ENCODE data around the gene VAMP4.

The VAMP4 gene, protein sequence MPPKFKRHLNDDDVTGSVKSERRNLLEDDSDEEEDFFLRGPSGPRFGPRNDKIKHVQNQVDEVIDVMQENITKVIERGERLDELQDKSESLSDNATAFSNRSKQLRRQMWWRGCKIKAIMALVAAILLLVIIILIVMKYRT

DNA sequence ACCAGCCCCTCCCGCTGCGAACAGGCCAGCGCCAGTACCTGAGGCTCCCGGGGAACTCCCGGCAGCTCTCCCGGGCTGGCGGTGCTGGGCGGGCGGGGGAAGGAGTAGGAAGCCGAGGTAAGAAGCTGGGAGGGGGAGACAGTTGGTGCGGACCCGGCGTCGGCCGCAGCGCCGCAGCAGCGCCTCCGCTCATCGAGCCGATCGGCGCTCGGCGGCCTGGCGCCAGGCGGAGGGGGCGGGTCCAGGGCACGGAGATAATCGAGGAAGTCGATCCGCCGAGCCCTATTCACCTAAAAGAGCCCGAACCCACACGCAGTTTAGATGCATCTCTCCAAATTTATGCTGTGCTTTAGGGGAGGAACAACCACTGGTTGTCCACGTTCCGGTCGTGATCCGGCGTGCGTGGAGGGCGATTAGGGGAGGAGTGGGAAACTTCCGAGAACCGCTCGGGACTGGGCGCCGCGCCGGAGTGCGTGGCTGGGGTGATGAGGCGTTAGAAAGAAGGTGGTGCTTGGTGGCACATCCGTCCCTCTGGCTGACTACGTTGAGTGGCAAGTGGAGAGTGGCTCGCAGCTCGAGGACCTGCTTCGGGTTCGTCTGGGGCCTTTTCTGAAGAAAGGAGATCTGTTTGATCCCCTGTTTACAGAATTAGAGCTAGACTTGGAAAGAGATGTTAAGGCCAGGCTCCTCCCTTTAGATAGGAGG is at the start of gene VAMP4:
VAMP4 (minus strand) TSS at position 194 of the 705 bp plus-strand sequence. CDS start 3,651 bp downstream, outside the sequence.
- peak; percentile 89 for DNase-seq

DNA sequence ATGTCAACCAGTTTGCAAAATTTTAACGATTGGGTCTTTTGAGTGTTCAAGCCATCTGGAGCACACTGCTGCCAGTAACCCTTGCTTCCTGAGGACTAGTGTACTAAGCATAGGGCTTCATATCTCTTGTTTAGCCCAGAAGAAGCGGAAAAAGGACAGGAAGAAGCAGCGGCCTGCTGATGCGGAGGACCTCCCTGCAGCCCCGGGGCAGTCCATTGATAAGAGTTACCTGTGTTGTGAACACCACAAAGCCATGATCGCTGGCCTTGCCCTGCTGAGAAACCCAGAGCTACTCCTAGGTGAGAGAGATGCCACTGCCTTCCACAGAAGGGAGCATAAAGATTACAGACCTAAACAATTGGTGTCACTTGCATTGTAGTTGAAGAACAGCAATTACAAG is 48.5 kb upstream of the VAMP4 start:
- no peak for DNase-seq

- DNase-seq = no peak
Measured at GRCh38 chr1:171788696-171789095, 46.8 kb upstream of the VAMP4 start.

- DNase-seq = no peak
Measured at GRCh38 chr1:171787686-171788480, 46.0 kb upstream of the VAMP4 start.

DNA sequence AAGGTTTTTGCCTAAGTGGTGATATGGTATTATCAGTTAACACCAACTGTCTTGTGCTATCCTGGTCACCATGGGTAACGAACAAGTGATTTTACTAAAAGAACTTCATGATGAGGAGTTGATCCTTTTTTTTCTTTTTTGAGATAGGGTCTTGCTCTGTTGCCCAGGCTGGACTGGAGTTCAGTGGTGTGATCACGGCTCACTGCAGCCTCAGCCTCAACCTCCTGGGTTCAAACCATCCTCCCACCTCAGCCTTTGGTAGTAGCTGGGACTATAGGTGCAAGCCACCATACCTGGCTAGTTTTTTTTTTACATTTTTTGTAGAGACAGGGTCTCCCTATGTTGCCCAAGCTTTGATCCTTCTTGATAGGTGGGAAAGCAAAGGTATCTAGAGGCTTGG is 44.7 kb upstream of the VAMP4 start:
- no peak for DNase-seq

DNA sequence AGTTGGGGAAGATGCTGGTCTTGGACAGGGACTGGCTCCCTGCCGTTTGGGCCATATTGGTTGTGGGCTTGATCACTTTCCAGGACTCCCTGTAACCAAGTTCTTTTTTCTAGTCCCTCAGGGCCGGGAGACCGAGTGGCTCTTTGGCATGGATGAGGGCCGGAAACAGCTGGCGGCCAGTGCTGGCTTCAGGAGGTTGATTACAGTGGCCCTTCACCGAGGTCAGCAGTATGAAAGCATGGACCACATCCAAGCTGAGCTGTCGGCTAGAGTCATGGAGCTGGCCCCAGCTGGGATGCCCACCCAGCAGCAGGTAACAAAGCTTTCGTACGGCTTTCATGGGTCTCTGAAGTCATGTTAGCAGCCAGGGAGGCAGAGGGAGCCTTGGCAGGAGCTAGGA is 43.9 kb upstream of the VAMP4 start:
- no peak for DNase-seq

GRCh38 chr1:171784784-171785183 is 42.9 kb upstream of the VAMP4 start:
- no peak for DNase-seq

DNA sequence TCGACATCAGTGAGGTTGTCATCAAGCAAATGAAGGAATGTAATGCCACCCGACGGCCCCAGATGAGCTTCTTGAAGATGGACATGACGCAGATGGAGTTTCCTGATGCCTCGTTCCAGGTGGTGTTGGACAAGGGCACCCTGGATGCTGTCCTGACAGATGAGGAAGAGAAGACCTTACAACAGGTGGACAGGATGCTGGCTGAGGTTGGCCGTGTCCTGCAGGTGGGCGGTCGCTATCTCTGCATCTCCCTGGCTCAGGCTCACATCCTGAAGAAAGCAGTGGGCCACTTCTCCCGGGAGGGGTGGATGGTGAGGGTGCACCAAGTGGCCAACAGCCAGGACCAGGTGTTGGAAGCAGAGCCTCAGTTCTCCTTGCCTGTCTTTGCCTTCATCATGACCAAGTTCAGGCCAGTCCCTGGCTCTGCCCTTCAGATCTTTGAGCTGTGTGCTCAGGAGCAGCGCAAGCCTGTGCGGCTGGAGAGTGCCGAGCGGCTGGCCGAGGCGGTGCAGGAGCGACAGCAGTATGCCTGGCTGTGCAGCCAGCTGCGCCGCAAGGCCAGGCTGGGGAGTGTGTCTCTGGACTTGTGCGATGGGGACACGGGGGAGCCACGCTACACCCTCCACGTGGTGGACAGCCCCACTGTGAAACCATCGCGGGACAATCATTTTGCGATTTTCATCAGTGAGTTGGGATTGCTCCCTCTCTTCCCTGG is 42.1 kb upstream of the VAMP4 start:
- no peak for DNase-seq

GRCh38 chr1:171781176-171781875 is 39.5 kb upstream of the VAMP4 start, which contains the start of gene METTL13:
TSS of gene METTL13 (plus strand) at chr1:171781660. CDS start at chr1:171781968, 308 bp downstream.
- DNase-seq = peak; percentile 99

DNA sequence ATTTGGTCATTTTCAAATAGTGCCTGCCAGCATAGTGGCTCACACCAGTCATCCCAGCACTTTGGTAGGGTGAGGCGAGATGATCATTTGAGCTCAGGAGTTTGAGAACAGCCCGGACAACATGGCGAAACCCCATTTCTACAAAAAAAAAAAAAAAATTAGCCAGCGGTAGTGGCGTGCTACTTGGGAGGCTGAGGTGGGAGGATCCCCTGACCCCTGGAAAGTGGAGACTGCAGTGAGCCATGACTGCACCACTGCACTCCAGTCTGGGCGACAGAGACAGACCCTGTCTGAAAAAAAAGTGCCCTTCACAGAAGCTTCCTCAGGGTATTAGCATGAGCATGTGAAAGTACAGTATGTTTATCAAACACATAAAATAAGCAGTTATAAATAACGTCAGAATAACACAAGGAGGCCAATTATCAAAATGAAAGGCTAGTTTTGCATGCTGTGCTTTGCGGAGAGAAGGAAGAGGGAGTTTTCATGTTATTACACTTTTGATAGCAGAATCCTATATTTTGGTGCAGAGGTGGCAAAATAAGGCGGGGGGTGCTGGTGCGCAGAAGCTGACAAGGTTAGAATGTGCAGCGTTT is 38.8 kb upstream of the VAMP4 start:
- no peak for DNase-seq

DNA sequence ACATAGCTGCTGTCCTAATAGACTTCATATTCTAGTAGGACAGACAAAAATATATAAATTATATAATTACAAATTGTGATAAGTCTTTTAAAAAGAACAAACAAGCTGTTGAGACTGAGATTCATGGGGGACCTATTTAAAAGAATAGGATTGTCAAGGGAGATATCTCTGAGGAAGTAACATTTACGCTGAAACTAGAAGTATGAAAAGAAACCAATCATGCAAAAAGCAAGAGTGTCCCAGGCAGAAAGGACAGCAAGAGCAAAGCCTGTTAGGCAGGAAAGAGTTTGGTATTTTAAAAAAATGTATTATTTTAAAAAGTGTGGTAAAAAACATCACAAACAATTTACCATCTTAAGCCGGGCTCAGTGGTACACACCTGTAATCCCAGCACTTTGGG is 30.4 kb upstream of the VAMP4 start:
- DNase-seq = no peak

GRCh38 chr1:171769754-171770153 is 27.9 kb upstream of the VAMP4 start:
- DNase-seq = no peak

DNA sequence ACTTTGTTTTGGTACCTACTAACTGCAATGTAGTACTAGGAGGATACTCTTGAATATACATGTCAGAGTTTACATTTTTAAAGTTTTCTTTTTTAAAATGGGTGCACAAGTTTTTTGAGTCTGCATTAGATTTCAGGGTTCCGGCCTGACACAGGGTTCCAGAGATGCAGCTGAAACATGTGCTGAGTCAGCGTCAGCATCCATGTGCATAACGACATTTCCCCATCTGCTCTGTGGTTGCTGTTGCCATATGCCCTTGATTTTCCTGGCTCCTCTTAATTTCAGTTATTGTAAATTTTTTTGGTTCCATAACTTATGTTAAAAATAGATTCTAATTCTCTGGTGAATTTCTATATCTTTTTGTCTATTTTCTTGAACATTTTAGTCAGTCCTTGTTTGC is 27.3 kb upstream of the VAMP4 start:
- DNase-seq = no peak

DNA sequence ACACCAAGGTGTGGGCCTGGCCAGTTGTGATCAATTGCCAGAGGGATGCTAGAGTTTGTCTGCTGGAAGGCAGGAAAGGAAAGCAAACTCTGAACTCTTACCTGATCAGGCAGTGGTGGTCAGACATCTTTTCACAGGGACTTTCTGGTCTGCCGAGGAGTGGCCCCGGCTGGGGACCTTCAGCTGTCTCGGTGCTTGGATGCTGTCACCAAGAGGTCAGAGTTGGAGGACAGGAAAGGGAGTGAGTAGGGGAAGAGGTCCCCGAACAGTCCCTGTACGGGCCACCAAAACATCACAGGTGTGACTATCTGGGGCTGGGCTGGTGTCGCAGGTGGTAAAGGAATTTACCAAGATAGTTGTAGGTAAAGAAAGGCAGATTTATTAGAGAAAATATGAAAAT is 21.9 kb upstream of the VAMP4 start:
- DNase-seq = no peak

DNA sequence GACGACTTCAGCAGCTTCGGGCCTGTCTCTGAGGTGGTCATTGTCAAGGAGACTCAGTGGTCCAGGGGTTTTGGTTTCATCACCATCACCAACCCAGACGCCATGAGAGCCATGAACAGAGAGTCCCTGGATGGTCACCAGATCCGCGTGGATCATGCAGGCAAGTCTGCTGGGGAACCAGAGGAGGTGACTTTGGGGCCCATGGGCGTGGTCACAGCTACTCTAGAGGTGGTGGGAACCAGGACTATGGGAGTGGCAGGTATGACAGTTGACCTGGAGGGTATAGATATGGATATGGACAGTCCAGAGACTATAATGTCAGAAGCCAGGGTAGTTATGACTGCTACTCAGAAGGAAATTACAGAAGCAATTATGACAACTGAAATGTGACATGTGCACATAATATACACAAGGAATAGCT is 20.3 kb upstream of the VAMP4 start:
- no peak for DNase-seq

GRCh38 chr1:171758011-171758410 is 16.1 kb upstream of the VAMP4 start:
- DNase-seq = no peak

DNA sequence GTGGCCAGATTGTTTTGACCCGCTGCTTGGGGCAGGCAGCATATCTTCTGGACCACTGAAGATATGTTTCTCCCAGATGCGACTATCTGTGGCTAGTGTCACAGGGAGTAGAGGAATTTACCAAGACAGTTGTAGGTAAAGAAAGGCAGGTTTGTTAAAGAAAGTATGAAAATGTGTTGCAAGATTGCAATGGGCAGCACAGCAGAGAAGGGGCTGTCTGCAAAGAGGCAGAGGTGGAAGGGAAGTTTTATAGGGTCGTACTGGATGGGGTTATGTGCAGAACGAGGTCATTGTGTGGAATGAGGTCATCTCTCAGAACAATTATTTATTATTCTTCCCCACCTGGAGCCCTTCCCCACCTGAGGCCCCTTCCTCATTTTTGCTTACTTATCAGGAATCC is 15.0 kb upstream of the VAMP4 start:
- no peak for DNase-seq

DNA sequence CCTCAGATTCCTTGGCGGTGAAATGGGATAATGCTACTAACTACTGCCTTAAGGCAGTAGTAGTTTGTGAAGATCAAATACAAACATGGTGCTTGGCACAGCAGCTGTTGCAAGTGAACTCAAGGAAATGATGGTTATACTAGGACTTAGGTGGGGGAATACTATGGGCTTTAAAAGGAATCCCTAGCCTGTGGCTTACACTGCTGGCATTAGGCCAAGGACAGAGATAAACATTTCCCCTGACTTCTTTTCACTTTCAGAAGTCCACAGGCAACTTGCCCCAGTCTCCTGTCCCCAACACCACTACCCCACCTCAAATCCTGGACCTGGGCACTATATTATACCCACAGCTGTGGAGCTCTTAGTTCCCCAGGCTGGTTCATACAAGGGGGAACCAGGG is 13.1 kb upstream of the VAMP4 start:
- DNase-seq = no peak

DNA sequence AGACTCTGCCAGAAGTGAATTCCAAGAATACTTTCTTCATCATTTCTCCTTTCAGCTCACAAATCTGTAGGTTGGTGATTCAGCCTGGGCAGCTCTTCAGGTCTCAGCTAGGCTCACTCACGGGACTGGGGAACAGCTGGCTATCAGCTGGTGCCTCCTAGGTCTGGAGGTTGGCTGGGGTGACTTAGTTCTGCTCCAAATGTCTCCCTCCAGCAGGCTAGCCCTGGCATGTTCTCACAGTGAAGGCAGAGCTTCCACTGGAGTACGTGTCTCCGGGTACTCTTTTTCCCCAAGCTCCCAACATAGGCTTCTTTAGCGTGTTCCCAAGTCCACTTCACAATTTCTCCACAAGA is 12.5 kb upstream of the VAMP4 start:
- DNase-seq = no peak

DNA sequence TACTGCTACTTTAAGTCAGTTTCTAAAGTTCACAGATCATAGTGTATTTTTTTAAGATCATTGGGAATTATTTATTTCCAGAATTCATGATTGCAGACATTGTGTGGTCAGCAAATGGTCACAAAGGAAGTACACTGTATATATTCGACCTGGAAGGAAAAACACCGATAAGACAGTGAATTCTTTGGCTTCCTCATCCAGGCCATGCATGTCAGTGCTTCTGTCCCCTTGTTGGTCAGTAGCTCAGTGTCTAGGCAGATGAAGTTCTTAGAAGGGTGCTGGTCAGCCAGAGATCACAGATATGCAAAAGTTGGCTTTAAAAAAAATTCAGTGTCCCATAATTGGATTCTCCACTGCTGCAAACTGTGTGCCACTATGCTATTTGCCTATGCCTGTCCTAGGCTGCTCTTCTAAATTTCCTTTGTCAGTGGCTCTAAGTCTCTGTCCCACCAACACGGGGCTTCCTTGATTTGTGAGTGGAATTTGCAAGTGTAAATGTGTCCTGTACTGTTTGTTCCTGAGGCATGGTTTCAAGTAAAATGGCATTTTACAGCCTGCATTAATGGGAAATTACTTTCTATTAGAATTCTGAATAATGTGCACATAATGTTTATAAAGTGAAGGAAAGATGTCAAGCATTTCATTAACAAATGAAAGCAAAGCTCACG is 12.0 kb upstream of the VAMP4 start:
- DNase-seq = no peak

DNA sequence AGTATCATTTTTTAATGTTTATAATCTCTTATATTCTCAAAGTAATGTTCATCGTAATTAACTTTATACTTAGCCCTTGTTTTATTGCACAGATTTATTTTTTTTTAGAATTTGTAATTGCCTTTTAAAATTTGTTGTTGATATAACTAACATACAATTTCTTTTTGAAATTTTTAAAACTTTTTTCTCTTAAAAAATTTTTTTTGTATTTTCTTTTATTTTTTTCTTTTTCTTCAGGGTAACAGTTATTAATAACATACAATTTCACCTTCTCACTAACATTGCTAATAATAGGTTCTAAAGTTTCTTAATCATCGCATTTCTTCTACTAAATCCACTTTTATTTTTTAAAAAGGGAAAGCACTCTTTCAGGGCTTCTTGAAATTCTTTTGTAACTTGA is 11.3 kb upstream of the VAMP4 start:
- DNase-seq = no peak

DNA sequence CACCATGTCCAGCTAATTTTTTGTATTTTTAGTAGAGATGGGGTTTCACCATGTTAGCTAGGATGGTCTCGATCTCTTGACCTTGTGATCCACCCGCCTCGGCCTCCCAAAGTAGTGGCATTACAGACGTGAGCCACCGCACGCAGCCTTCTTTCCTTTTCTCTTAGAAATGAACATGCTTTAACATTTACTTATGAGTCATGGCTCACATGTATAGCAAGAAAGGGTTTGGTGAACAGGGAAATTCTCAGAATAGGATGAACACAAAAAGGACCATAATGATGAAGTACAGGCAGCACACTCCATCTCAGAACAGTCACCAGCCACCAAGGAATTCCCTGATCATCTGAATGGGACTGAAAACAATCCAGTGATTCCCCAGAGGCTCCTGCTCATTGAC is 9.4 kb upstream of the VAMP4 start:
- no peak for DNase-seq

All from CD4-positive, alpha-beta T cell treated with Interleukin-21 for 1 hour (primary cell).